ENCODE data around the gene TNP2. TPM values are rescaled to one million over a fixed set of nuclear protein-coding genes. Genes with fewer than 3 reads are reported as not detected.

Gene TNP2
- total RNA-seq, result not detected in 2 replicates

GRCh38 chr16:11268921-11269375 is at the start of gene TNP2:
TNP2 (minus strand) TSS chr16:11269325; CDS start chr16:11269262, 63 bp downstream.

GRCh38 chr16:11280616-11281522 is 11.7 kb upstream of the TNP2 start, which contains the start of gene PRM1:
PRM1 (minus strand) TSS chr16:11281330; CDS start chr16:11281238, 92 bp downstream.

GRCh38 chr16:11276143-11276895 is 7.2 kb upstream of the TNP2 start, which contains the start of gene PRM2:
PRM2 (minus strand) TSS chr16:11276480; CDS start chr16:11276370, 110 bp downstream.

GRCh38 chr16:11272921-11273720 is 4.0 kb upstream of the TNP2 start, which contains the start of gene PRM3:
PRM3 (minus strand) TSS chr16:11273629; CDS start chr16:11273595, 34 bp downstream.

GRCh38 chr16:11255737-11256660 is 13.1 kb downstream of the TNP2 start, which contains the start of gene SOCS1:
SOCS1 (minus strand) TSS chr16:11256204; CDS start chr16:11255478, 726 bp downstream.

Other genes starting within 250 kb of the TNP2 start
- 32.6 and 32.7 TPM in 2 replicates for gene SOCS1, start 13.1 kb downstream of the TNP2 start, total RNA-seq
- not detected in 2 replicates for gene PRM3, start 4.3 kb upstream of the TNP2 start, total RNA-seq
- gene PRM2, start 7.2 kb upstream of the TNP2 start, total RNA-seq, result not detected in 2 replicates
- not detected in 2 replicates for gene PRM1, start 12.0 kb upstream of the TNP2 start, total RNA-seq
- 4.3 and 10.5 TPM in 2 replicates for gene RMI2, start 76.1 kb upstream of the TNP2 start, total RNA-seq